GM19193 (cell line): ENCODE results near the gene FUCA1.
A peak's percentile ranks its signal among the peaks of the same experiment; 100 is the strongest.

Experiments used
- POLR2A ChIP-seq: IDR thresholded peaks from 4 replicates; pipeline ENCODE4 v1.6.1; 2011; ENCODE audit not compliant: insufficient read depth, insufficient read length; ENCODE audit errors: extremely low read depth

The FUCA1 gene

GRCh38 chr1:23867895-23868556, at the start of gene FUCA1:
FUCA1 (minus strand) TSS chr1:23868290; CDS start chr1:23868286, 4 bp downstream.
- peak; percentile 65 for TF ChIP-seq POLR2A

GRCh38 chr1:23916209-23917131, 48.4 kb upstream of the FUCA1 start:
- TF ChIP-seq POLR2A = no peak

- TF ChIP-seq POLR2A = no peak
These were observed 47.4 kb upstream of the FUCA1 start for GRCh38 chr1:23915466-23915865.

- TF ChIP-seq POLR2A = no peak
These were observed 46.8 kb upstream of the FUCA1 start for GRCh38 chr1:23914921-23915320.

- TF ChIP-seq POLR2A = peak; percentile 80
These were observed 45.3 kb upstream of the FUCA1 start, which contains the start of gene CNR2 for GRCh38 chr1:23913212-23913880. CNR2 (minus strand) TSS chr1:23913362; CDS start chr1:23875617, 37,745 bp downstream.

- peak; percentile 34 for TF ChIP-seq POLR2A
These were observed 43.8 kb upstream of the FUCA1 start for GRCh38 chr1:23911921-23912320.

- TF ChIP-seq POLR2A = peak; percentile 65
These were observed 42.6 kb upstream of the FUCA1 start for GRCh38 chr1:23910553-23911246.

- no peak for TF ChIP-seq POLR2A
These were observed 42.1 kb upstream of the FUCA1 start for GRCh38 chr1:23910144-23910543.

GRCh38 chr1:23909412-23909811, 41.3 kb upstream of the FUCA1 start:
- peak; percentile 42 for TF ChIP-seq POLR2A

- peak; percentile 41 for TF ChIP-seq POLR2A
These were observed 40.6 kb upstream of the FUCA1 start for GRCh38 chr1:23908453-23909341.

- no peak for TF ChIP-seq POLR2A
These were observed 38.6 kb upstream of the FUCA1 start for GRCh38 chr1:23906731-23907130.

- no peak for TF ChIP-seq POLR2A
These were observed 37.5 kb upstream of the FUCA1 start for GRCh38 chr1:23905461-23906025.

- peak; percentile 42 for TF ChIP-seq POLR2A
These were observed 36.8 kb upstream of the FUCA1 start for GRCh38 chr1:23904748-23905357.
